Measurements from ENCODE around the gene TMEM150B. TPM values are rescaled to one million over a fixed set of nuclear protein-coding genes. Genes with fewer than 3 reads are reported as not detected.

TMEM150B gene
- total and polyA plus RNA-seq, 9 of the 15 experiments (the other 6 are each of a cell fraction or from before 2014, with no cell fraction given) = 0.47 to 1.3 (median 0.74) TPM; not detected in 2

DNA sequence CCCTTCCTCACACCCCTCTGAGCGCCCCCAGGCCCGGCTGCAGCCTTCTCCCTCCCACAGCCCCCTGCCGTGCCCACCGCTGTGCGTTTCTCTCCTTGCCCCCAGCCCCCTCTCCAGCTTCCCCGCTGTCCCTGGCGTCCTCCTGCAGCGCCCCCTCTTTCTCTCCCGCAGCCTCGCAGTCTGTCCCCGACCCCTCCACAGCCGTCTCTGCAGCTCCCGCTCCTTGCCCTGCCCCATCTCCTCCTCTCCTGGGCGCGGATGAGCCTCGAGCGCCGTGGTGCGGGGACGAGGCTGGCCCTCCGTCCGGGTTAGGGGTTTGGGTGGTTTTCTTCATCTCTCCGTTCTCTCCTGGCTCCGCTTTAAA is 15.6 kb upstream of the TMEM150B start (continued):
- TF ChIP-seq UBTF (IDR thresholded peaks at IDR 0.05; ENCODE audit: borderline replicate concordance in 1 of 2, low read depth in 2 of 2, low read length in 2 of 2) (0 out of 4 replicates have a peak, but pooled peaks of 1 of the 2 experiments have one; percentile 58), E2F5 (CRISPR knock-in tag; IDR thresholded peaks at IDR 0.05) (no peak), FOXK2 (conservative IDR thresholded peaks at IDR 0.05 in 1 of 2, IDR thresholded peaks at IDR 0.05 in 1 of 2; ENCODE audit: low read depth in 2 of 2) (no peak), ZNF408 (CRISPR knock-in tag; IDR thresholded peaks at IDR 0.05; ENCODE audit: low read depth) (no peak), RFX5 (IDR thresholded peaks at IDR 0.05; ENCODE audit: low read depth, low read length) (no peak), ZNF586 (CRISPR knock-in tag; conservative IDR thresholded peaks at IDR 0.05) (no peak), ZFPM2 (CRISPR knock-in tag; IDR thresholded peaks at IDR 0.05) (no peak), NR2C1 (IDR thresholded peaks at IDR 0.05) (no peak), NR2C1 (tag; IDR thresholded peaks at IDR 0.05) (no peak), PKNOX1 (IDR thresholded peaks at IDR 0.05) (no peak), ZNF239 (CRISPR knock-in tag; IDR thresholded peaks at IDR 0.05) (no peak), HLTF (IDR thresholded peaks at IDR 0.05) (0 out of 2 replicates have a peak, but pooled peaks have one; percentile 34), MTF1 (CRISPR knock-in tag; IDR thresholded peaks at IDR 0.05; ENCODE audit: borderline replicate concordance) (no peak), PRDM10 (IDR thresholded peaks at IDR 0.05; ENCODE audit: partially characterized antibody) (no peak), RFX1 (IDR thresholded peaks at IDR 0.05) (no peak)
- TF ChIP-seq, protein P1, sequence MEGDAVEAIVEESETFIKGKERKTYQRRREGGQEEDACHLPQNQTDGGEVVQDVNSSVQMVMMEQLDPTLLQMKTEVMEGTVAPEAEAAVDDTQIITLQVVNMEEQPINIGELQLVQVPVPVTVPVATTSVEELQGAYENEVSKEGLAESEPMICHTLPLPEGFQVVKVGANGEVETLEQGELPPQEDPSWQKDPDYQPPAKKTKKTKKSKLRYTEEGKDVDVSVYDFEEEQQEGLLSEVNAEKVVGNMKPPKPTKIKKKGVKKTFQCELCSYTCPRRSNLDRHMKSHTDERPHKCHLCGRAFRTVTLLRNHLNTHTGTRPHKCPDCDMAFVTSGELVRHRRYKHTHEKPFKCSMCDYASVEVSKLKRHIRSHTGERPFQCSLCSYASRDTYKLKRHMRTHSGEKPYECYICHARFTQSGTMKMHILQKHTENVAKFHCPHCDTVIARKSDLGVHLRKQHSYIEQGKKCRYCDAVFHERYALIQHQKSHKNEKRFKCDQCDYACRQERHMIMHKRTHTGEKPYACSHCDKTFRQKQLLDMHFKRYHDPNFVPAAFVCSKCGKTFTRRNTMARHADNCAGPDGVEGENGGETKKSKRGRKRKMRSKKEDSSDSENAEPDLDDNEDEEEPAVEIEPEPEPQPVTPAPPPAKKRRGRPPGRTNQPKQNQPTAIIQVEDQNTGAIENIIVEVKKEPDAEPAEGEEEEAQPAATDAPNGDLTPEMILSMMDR (IDR thresholded peaks at IDR 0.05 in 2 of 3, conservative IDR thresholded peaks at IDR 0.05 in 1 of 3; ENCODE audit: insufficient read depth in 2 of 3, low read depth in 1 of 3, low read length in 3 of 3) = peak in 2 of 3 experiments; percentile 37 to 52; a peak in 3 of 6 replicates

Data from K562 (cell line).